OCI-LY1 (cell line): ENCODE measurements around the gene ANKRD24.
"Not testable (repeated sequence)": the region's sequence is repeated elsewhere in the genome, so short reads cannot be mapped to it uniquely, and the experiment has no call there.

Source experiments
- H2AFZ ChIP-seq: fragments of 200-600 bp; sonication (generic), shearing (Covaris generic); 2 replicates; pipeline ENCODE4 v1.6.0; 2014; ENCODE audit warnings: antibody characterized with exemption, mild to moderate bottlenecking, low read length
- H3F3A ChIP-seq: fragments of 200-600 bp; sonication (generic), shearing (Covaris generic); 2 replicates; pipeline ENCODE4 v1.6.0; 2014; ENCODE audit warnings: mild to moderate bottlenecking, antibody characterized with exemption, low read length, moderate library complexity; ENCODE audit not compliant: insufficient read depth
- H3K27ac ChIP-seq: fragments of 200-600 bp; sonication (generic); 2 replicates; pipeline ENCODE4 v1.5.1; 2014; ENCODE audit warnings: low read length, mixed run types, mild to moderate bottlenecking, low read depth; ENCODE audit not compliant: poor library complexity, severe bottlenecking
- H3K27me3 ChIP-seq: fragments of 200-600 bp; sonication (generic); 2 replicates; pipeline ENCODE4 v1.6.0; 2014; ENCODE audit warnings: antibody characterized with exemption, mild to moderate bottlenecking, low read length, moderate library complexity; ENCODE audit not compliant: insufficient read depth
- H3K36me3 ChIP-seq: fragments of 200-600 bp; sonication (generic); 2 replicates; pipeline ENCODE4 v1.6.1; 2014; ENCODE audit warnings: mild to moderate bottlenecking, antibody characterized with exemption, low read length, moderate library complexity, mixed read lengths; ENCODE audit not compliant: insufficient read depth
- H3K4me1 ChIP-seq: fragments of 200-600 bp; sonication (generic); 2 replicates; pipeline ENCODE4 v1.5.1; 2014; ENCODE audit warnings: mild to moderate bottlenecking, low read length, moderate library complexity; ENCODE audit not compliant: insufficient read depth, severe bottlenecking
- H3K4me2 ChIP-seq: fragments of 200-600 bp; sonication (generic), shearing (Covaris generic); 2 replicates; pipeline ENCODE4 v1.6.1; 2014; ENCODE audit warnings: low read length
- H3K4me3 ChIP-seq: fragments of 200-600 bp; sonication (generic); 2 replicates; pipeline ENCODE4 v1.5.1; 2014; ENCODE audit warnings: low read length, low read depth, mild to moderate bottlenecking, mixed read lengths; ENCODE audit not compliant: poor library complexity, severe bottlenecking
- H3K79me2 ChIP-seq: fragments of 200-600 bp; shearing (Covaris generic); 2 replicates; pipeline ENCODE4 v1.6.1; 2016; ENCODE audit warnings: mixed run types, low read length, mixed read lengths; ENCODE audit not compliant: insufficient read depth
- H3K9ac ChIP-seq: fragments of 200-600 bp; sonication (generic), shearing (Covaris generic); 2 replicates; pipeline ENCODE4 v1.6.1; 2014; ENCODE audit warnings: mild to moderate bottlenecking, low read length, mixed read lengths
- H3K9me2 ChIP-seq: fragments of 200-600 bp; sonication (generic), shearing (Covaris generic); 2 replicates; pipeline ENCODE4 v1.6.1; 2014; ENCODE audit warnings: low read depth, mild to moderate bottlenecking, low read length, mixed read lengths
- H3K9me3 ChIP-seq: fragments of 200-600 bp; shearing (Covaris generic); 2 replicates; pipeline ENCODE4 v1.6.1; 2014; ENCODE audit warnings: low read length, mixed read lengths
- H4K20me1 ChIP-seq: fragments of 200-600 bp; sonication (generic), shearing (Covaris generic); 2 replicates; pipeline ENCODE4 v1.6.0; 2016; ENCODE audit warnings: mild to moderate bottlenecking, low read length; ENCODE audit not compliant: insufficient read depth
- CTCF ChIP-seq: fragments of 200-600 bp; sonication (generic), shearing (Covaris generic); IDR thresholded peaks from 2 replicates; pipeline ENCODE4 v1.5.1; 2017; ENCODE audit warnings: mild to moderate bottlenecking, antibody characterized with exemption, low read length, moderate library complexity, mixed read lengths
- EZH2 ChIP-seq: fragments of 200-600 bp; sonication (generic), shearing (Covaris generic); IDR thresholded peaks from 2 replicates; pipeline ENCODE4 v1.8.0; 2017; ENCODE audit warnings: borderline replicate concordance, mixed run types, mild to moderate bottlenecking, antibody characterized with exemption, low read length, moderate library complexity, mixed read lengths

The ANKRD24 gene

DNA sequence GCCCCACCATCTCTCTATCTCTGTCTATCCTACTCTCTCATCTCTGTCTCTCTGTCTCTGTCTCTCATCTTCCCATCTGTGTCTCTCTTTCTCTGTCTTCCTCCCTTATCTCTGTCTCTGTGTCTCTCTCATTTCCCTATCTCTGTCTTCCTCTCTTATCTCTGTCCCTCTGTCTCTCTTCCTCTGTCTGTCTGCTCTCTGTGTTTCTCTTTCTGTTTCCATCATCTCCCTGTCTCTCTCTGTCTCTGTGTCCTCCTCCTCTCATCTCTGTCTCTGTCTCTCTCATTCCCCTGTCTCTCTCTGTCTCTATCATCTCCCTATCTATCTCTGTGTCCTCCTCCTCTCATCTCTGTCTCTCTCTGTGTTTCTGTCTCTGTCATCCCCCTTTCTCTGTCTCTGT lies 45.3 kb downstream of the ANKRD24 start:
- no peaks in the 10 kb centered on the region for H3F3A ChIP-seq
- no peaks in the 10 kb centered on the region for H3K9me3 ChIP-seq
- H3K9ac ChIP-seq = no peak overlapping the region
- H3K4me1 ChIP-seq = no peaks in the 10 kb centered on the region
- TF ChIP-seq CTCF (no peak), EZH2 (no peak)
- H4K20me1 ChIP-seq = no peaks in the 10 kb centered on the region
- no peak overlapping the region for H2AFZ ChIP-seq
- H3K9me2 ChIP-seq = no peaks in the 10 kb centered on the region
- H3K4me3 ChIP-seq = no peak overlapping the region
- H3K36me3 ChIP-seq = no peaks in the 10 kb centered on the region
- H3K79me2 ChIP-seq = no peaks in the 10 kb centered on the region
- no peak overlapping the region for H3K27ac ChIP-seq
- H3K27me3 ChIP-seq = no peaks in the 10 kb centered on the region; the same call in 1 of the 2 replicates
- no peak overlapping the region for H3K4me2 ChIP-seq

DNA sequence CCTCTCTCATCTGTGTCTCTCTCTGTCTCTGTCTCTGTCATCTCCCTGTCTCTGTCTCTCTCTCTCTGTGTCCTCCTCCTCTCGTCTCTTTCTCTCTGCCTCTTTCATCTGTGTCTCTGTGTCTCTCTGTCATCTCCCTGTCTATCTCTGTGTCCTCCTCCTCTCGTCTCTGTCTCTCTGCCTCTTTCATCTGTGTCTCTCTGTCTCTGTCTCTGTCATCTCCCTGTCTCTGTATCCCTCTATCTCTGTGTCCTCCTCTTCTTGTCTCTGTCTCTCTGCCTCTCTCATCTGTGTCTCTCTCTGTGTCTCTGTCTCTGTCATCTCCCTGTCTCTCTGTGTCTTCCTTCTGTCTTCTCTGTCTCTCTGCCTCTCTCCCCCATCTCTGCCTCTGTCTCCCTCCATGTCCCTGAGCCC lies 46.3 kb downstream of the ANKRD24 start:
- Histone ChIP-seq H4K20me1 (no peaks in the 10 kb centered on the region), H3K27ac (no peak overlapping the region), H2AFZ (no peak overlapping the region), H3K9ac (no peak overlapping the region), H3K9me3 (no peaks in the 10 kb centered on the region), H3K36me3 (no peaks in the 10 kb centered on the region), H3K79me2 (no peaks in the 10 kb centered on the region), H3F3A (no peaks in the 10 kb centered on the region), H3K9me2 (no peaks in the 10 kb centered on the region), H3K4me1 (no peaks in the 10 kb centered on the region), H3K4me3 (no peak overlapping the region), H3K27me3 (no peaks in the 10 kb centered on the region; the same call in 1 of the 2 replicates), H3K4me2 (no peak overlapping the region)
- TF ChIP-seq EZH2 = no peak
- no peak for TF ChIP-seq CTCF

GRCh38 chr19:4229179-4229931 lies 46.9 kb downstream of the ANKRD24 start, which contains the start of gene EBI3:
Gene EBI3, plus strand, starts transcription at chr19:4229523. Its CDS starts 28 bp downstream, at chr19:4229551.
- H3K9me3 ChIP-seq = no peaks in the 10 kb centered on the region
- no peaks in the 10 kb centered on the region; the same call in 1 of the 2 replicates for H3K27me3 ChIP-seq
- no peak within 1 kb of the TSS for H3K27ac ChIP-seq
- H3K4me2 ChIP-seq = no peak within 1 kb of the TSS
- H3F3A ChIP-seq = no peaks in the 10 kb centered on the region
- H4K20me1 ChIP-seq = no peaks in the 10 kb centered on the region
- no peaks in the 10 kb centered on the region for H3K9me2 ChIP-seq
- H3K79me2 ChIP-seq = no peaks in the 10 kb centered on the region
- H3K9ac ChIP-seq = no peak within 1 kb of the TSS
- no peak within 1 kb of the TSS for H2AFZ ChIP-seq
- TF ChIP-seq EZH2 (no peak), CTCF (no peak)
- H3K4me1 ChIP-seq = no peaks in the 10 kb centered on the region
- H3K36me3 ChIP-seq = no peaks in the 10 kb centered on the region
- no peak within 1 kb of the TSS for H3K4me3 ChIP-seq

- not testable (repeated sequence) for H3K27me3 ChIP-seq, H3K4me3 ChIP-seq, H3K9ac ChIP-seq, H3F3A ChIP-seq, H3K4me2 ChIP-seq, H3K27ac ChIP-seq, H3K9me3 ChIP-seq, H3K4me1 ChIP-seq, H3K79me2 ChIP-seq, H2AFZ ChIP-seq, H3K9me2 ChIP-seq, H4K20me1 ChIP-seq, H3K36me3 ChIP-seq
Measured at GRCh38 chr19:4230237-4230636, 47.7 kb downstream of the ANKRD24 start.

- not testable (repeated sequence) for H3K27ac ChIP-seq, H3K27me3 ChIP-seq, H3K4me2 ChIP-seq, H3F3A ChIP-seq, H3K9me2 ChIP-seq, H3K36me3 ChIP-seq, H4K20me1 ChIP-seq, H3K79me2 ChIP-seq, H3K9me3 ChIP-seq, H2AFZ ChIP-seq, H3K4me1 ChIP-seq, H3K4me3 ChIP-seq, H3K9ac ChIP-seq
Measured at GRCh38 chr19:4231521-4231920, 49.0 kb downstream of the ANKRD24 start.
